NCI-H187 treated with DMSO at 0.1 percent for 48 hours (cell line): ENCODE results near the gene DENND6A.
"Not testable (repeated sequence)": the region's sequence is repeated elsewhere in the genome, so short reads cannot be mapped to it uniquely, and the experiment has no call there.

Source experiments
- DNase-seq: peaks from one replicate; lab custom pipeline; 2025; lab: John Stamatoyannopoulos, UW

The DENND6A gene

GRCh38 chr3:57696801-57697321 is 4.0 kb upstream of the DENND6A start:
- DNase-seq, result no peak

GRCh38 chr3:57694146-57694545 is 1.3 kb upstream of the DENND6A start:
- DNase-seq, result no peak

GRCh38 chr3:57692133-57692395 is 813 bp downstream of the DENND6A start:
- not testable (repeated sequence) for DNase-seq

- no peak for DNase-seq
These were observed 1.3 kb downstream of the DENND6A start for GRCh38 chr3:57691411-57692132.

GRCh38 chr3:57689367-57690053 is 3.4 kb downstream of the DENND6A start:
- no peak for DNase-seq

- no peak for DNase-seq
These were observed 4.6 kb downstream of the DENND6A start for GRCh38 chr3:57688291-57688690.

GRCh38 chr3:57683286-57683685 is 9.6 kb downstream of the DENND6A start:
- DNase-seq, result no peak

- DNase-seq, result no peak
These were observed 10.6 kb downstream of the DENND6A start for GRCh38 chr3:57682284-57682683.

GRCh38 chr3:57681691-57682090 is 11.2 kb downstream of the DENND6A start:
- no peak for DNase-seq

GRCh38 chr3:57680046-57680445 is 12.8 kb downstream of the DENND6A start:
- no peak for DNase-seq

- no peak for DNase-seq
These were observed 17.3 kb downstream of the DENND6A start for GRCh38 chr3:57675530-57675929.

- DNase-seq, result no peak
These were observed 19.7 kb downstream of the DENND6A start for GRCh38 chr3:57673156-57673555.

GRCh38 chr3:57670543-57670942 is 22.3 kb downstream of the DENND6A start:
- DNase-seq, result no peak

GRCh38 chr3:57661404-57661803 is 31.5 kb downstream of the DENND6A start:
- DNase-seq, result no peak

- no peak for DNase-seq
These were observed 33.0 kb downstream of the DENND6A start for GRCh38 chr3:57659806-57660439.

GRCh38 chr3:57659004-57659673 is 33.7 kb downstream of the DENND6A start:
- DNase-seq, result no peak

- no peak for DNase-seq
These were observed 34.3 kb downstream of the DENND6A start for GRCh38 chr3:57658536-57658935.

- no peak for DNase-seq
These were observed 37.1 kb downstream of the DENND6A start for GRCh38 chr3:57655727-57656126.

GRCh38 chr3:57654267-57654666 is 38.6 kb downstream of the DENND6A start:
- DNase-seq, result no peak

GRCh38 chr3:57652203-57652602 is 40.7 kb downstream of the DENND6A start:
- DNase-seq, result no peak

GRCh38 chr3:57647292-57647940 is 45.5 kb downstream of the DENND6A start:
- no peak for DNase-seq

GRCh38 chr3:57646723-57647122 is 46.2 kb downstream of the DENND6A start:
- no peak for DNase-seq
